Peyer's patch (tissue), 4 donors: ENCODE measurements around the gene RMRP.

Experiments
- POLR2A ChIP-seq, 2 donors: fragments of 450-650 bp; IDR thresholded peaks; one replicate each; pipeline ENCODE4 v1.5.1; 2017; ENCODE audit warnings: antibody characterized with exemption in 2 of 2, mild to moderate bottlenecking in 2 of 2, moderate library complexity in 2 of 2
- TF ChIP-seq, protein P1 (sequence below), 6 experiments: fragments of 450-650 bp in 4 of 6; fragments of 200-600 bp in 2 of 6; sonication (generic) in 1 of 6; IDR thresholded peaks; one replicate each; pipeline ENCODE4 v1.5.1; 2017 to 2019; ENCODE audit warnings: antibody characterized with exemption in 6 of 6, mild to moderate bottlenecking in 3 of 6, moderate library complexity in 1 of 6

DNA sequence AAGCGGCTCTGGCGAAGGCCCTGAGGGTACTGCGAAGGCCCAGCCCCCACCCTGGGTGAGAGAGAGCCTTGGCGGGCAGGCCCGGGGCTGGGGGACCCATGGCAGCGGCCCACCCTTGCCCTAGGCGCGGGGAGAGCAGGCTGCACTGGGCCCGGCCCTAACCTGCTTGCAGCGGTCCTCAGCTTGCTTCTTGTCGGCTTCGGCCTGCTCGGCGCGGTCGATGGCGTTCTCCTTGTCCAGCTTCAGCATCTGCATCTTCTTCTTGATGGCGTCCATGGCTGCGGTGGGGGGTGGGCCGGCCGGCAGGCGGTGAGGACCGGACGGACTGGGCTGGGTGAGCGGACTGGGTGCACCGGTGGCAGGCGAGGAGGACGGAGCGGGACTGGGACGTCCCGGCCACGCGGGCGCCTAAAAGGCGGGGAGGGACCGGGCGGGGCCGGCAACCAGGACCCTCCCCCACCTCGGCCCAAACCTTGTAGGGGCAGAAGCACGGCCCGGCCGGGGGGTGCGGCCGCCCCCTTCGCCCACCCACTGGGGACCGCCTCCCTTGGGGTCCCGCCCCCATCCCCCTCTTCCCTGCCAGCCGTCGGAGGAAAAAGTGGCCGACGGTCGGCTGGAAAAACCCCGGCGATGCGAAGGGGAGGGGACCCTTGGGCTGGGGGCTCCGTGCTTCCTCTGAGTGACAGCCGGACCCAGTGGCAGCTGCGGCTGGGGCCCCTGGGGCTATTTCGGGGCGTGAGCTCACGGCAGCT, 31.9 kb upstream of the RMRP start, which contains the start of gene TPM2:
- TF ChIP-seq, protein P1, sequence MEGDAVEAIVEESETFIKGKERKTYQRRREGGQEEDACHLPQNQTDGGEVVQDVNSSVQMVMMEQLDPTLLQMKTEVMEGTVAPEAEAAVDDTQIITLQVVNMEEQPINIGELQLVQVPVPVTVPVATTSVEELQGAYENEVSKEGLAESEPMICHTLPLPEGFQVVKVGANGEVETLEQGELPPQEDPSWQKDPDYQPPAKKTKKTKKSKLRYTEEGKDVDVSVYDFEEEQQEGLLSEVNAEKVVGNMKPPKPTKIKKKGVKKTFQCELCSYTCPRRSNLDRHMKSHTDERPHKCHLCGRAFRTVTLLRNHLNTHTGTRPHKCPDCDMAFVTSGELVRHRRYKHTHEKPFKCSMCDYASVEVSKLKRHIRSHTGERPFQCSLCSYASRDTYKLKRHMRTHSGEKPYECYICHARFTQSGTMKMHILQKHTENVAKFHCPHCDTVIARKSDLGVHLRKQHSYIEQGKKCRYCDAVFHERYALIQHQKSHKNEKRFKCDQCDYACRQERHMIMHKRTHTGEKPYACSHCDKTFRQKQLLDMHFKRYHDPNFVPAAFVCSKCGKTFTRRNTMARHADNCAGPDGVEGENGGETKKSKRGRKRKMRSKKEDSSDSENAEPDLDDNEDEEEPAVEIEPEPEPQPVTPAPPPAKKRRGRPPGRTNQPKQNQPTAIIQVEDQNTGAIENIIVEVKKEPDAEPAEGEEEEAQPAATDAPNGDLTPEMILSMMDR (IDR thresholded peaks at IDR 0.05), result no peak
- TF ChIP-seq POLR2A (IDR thresholded peaks at IDR 0.05), result no peak
